ENCODE results near the gene VEPH1.
"Not testable (repeated sequence)": the region's sequence is repeated elsewhere in the genome, so short reads cannot be mapped to it uniquely, and the experiment has no call there.

VEPH1 gene

GRCh38 chr3:157324869-157325268 lies 178.3 kb downstream of the VEPH1 start:
- H3K9ac ChIP-seq (ENCODE audit: low read depth, low read length); H3K36me3 ChIP-seq (ENCODE audit: control insufficient read depth, insufficient read depth, low read length); H3K4me1 ChIP-seq (ENCODE audit: control insufficient read depth, insufficient read depth, low read length); H3K27ac ChIP-seq (ENCODE audit: low read depth, low read length); H3K27me3 ChIP-seq (ENCODE audit: control insufficient read depth, insufficient read depth, low read length); H3K4me3 ChIP-seq (ENCODE audit: low read depth, low read length); H3K9me3 ChIP-seq (ENCODE audit: control insufficient read depth, insufficient read depth, low read length): not testable (repeated sequence)

- H3K27me3 ChIP-seq (ENCODE audit: control insufficient read depth, insufficient read depth, low read length) = no peaks in the 10 kb centered on the region
- no peak overlapping the region for H3K9ac ChIP-seq (ENCODE audit: low read depth, low read length)
- H3K9me3 ChIP-seq (ENCODE audit: control insufficient read depth, insufficient read depth, low read length) = no peaks in the 10 kb centered on the region
- H3K4me1 ChIP-seq (ENCODE audit: control insufficient read depth, insufficient read depth, low read length) = peaks cover 4% of the 10 kb centered on the region; the same call in 1 of the 2 replicates
- H3K27ac ChIP-seq (ENCODE audit: low read depth, low read length) = no peak overlapping the region
- no peaks in the 10 kb centered on the region for H3K36me3 ChIP-seq (ENCODE audit: control insufficient read depth, insufficient read depth, low read length)
- H3K4me3 ChIP-seq (ENCODE audit: low read depth, low read length) = no peak overlapping the region
Measured at GRCh38 chr3:157323360-157323759, 179.9 kb downstream of the VEPH1 start.

- Histone ChIP-seq H3K4me3 (ENCODE audit: low read depth, low read length) (no peak overlapping the region), H3K36me3 (ENCODE audit: control insufficient read depth, insufficient read depth, low read length) (no peaks in the 10 kb centered on the region), H3K27me3 (ENCODE audit: control insufficient read depth, insufficient read depth, low read length) (no peaks in the 10 kb centered on the region), H3K9me3 (ENCODE audit: control insufficient read depth, insufficient read depth, low read length) (no peaks in the 10 kb centered on the region), H3K4me1 (ENCODE audit: control insufficient read depth, insufficient read depth, low read length) (peaks cover 4% of the 10 kb centered on the region; the same call in 1 of the 2 replicates), H3K9ac (ENCODE audit: low read depth, low read length) (no peak overlapping the region), H3K27ac (ENCODE audit: low read depth, low read length) (no peak overlapping the region)
Measured at GRCh38 chr3:157319672-157320071, 183.5 kb downstream of the VEPH1 start.

GRCh38 chr3:157318639-157319288 lies 184.5 kb downstream of the VEPH1 start:
- Histone ChIP-seq H3K36me3 (ENCODE audit: control insufficient read depth, insufficient read depth, low read length) (no peaks in the 10 kb centered on the region), H3K27ac (ENCODE audit: low read depth, low read length) (no peak overlapping the region), H3K9me3 (ENCODE audit: control insufficient read depth, insufficient read depth, low read length) (no peaks in the 10 kb centered on the region), H3K4me3 (ENCODE audit: low read depth, low read length) (no peak overlapping the region), H3K4me1 (ENCODE audit: control insufficient read depth, insufficient read depth, low read length) (peaks cover 4% of the 10 kb centered on the region; the same call in 1 of the 2 replicates), H3K27me3 (ENCODE audit: control insufficient read depth, insufficient read depth, low read length) (no peaks in the 10 kb centered on the region), H3K9ac (ENCODE audit: low read depth, low read length) (no peak overlapping the region)

- H3K4me3 ChIP-seq (ENCODE audit: low read depth, low read length) = no peak overlapping the region
- no peaks in the 10 kb centered on the region for H3K36me3 ChIP-seq (ENCODE audit: control insufficient read depth, insufficient read depth, low read length)
- H3K9me3 ChIP-seq (ENCODE audit: control insufficient read depth, insufficient read depth, low read length) = no peaks in the 10 kb centered on the region
- no peak overlapping the region for H3K27ac ChIP-seq (ENCODE audit: low read depth, low read length)
- peaks cover 4% of the 10 kb centered on the region; the same call in 1 of the 2 replicates for H3K4me1 ChIP-seq (ENCODE audit: control insufficient read depth, insufficient read depth, low read length)
- H3K27me3 ChIP-seq (ENCODE audit: control insufficient read depth, insufficient read depth, low read length) = no peaks in the 10 kb centered on the region
- no peak overlapping the region for H3K9ac ChIP-seq (ENCODE audit: low read depth, low read length)
Measured at GRCh38 chr3:157317895-157318294, 185.3 kb downstream of the VEPH1 start.

- Histone ChIP-seq H3K9me3 (ENCODE audit: control insufficient read depth, insufficient read depth, low read length) (no peaks in the 10 kb centered on the region), H3K4me1 (ENCODE audit: control insufficient read depth, insufficient read depth, low read length) (no peaks in the 10 kb centered on the region), H3K36me3 (ENCODE audit: control insufficient read depth, insufficient read depth, low read length) (no peaks in the 10 kb centered on the region), H3K9ac (ENCODE audit: low read depth, low read length) (no peak overlapping the region), H3K27me3 (ENCODE audit: control insufficient read depth, insufficient read depth, low read length) (no peaks in the 10 kb centered on the region), H3K27ac (ENCODE audit: low read depth, low read length) (no peak overlapping the region), H3K4me3 (ENCODE audit: low read depth, low read length) (no peak overlapping the region)
Measured at GRCh38 chr3:157313186-157313585, 190.0 kb downstream of the VEPH1 start.

GRCh38 chr3:157312376-157312745 lies 190.9 kb downstream of the VEPH1 start:
- Histone ChIP-seq H3K36me3 (ENCODE audit: control insufficient read depth, insufficient read depth, low read length) (no peaks in the 10 kb centered on the region), H3K27ac (ENCODE audit: low read depth, low read length) (no peak overlapping the region), H3K4me3 (ENCODE audit: low read depth, low read length) (no peak overlapping the region), H3K27me3 (ENCODE audit: control insufficient read depth, insufficient read depth, low read length) (no peaks in the 10 kb centered on the region), H3K4me1 (ENCODE audit: control insufficient read depth, insufficient read depth, low read length) (no peaks in the 10 kb centered on the region), H3K9me3 (ENCODE audit: control insufficient read depth, insufficient read depth, low read length) (no peaks in the 10 kb centered on the region), H3K9ac (ENCODE audit: low read depth, low read length) (no peak overlapping the region)

- no peak overlapping the region for H3K27ac ChIP-seq (ENCODE audit: low read depth, low read length)
- no peaks in the 10 kb centered on the region for H3K9me3 ChIP-seq (ENCODE audit: control insufficient read depth, insufficient read depth, low read length)
Measured at GRCh38 chr3:157311633-157312375, 191.4 kb downstream of the VEPH1 start.

GRCh38 chr3:157310329-157311052 lies 192.7 kb downstream of the VEPH1 start:
- H3K27ac ChIP-seq (ENCODE audit: low read depth, low read length) = no peak overlapping the region
- no peak overlapping the region for H3K9ac ChIP-seq (ENCODE audit: low read depth, low read length)
- no peaks in the 10 kb centered on the region for H3K27me3 ChIP-seq (ENCODE audit: control insufficient read depth, insufficient read depth, low read length)
- H3K4me3 ChIP-seq (ENCODE audit: low read depth, low read length) = no peak overlapping the region
- no peaks in the 10 kb centered on the region for H3K9me3 ChIP-seq (ENCODE audit: control insufficient read depth, insufficient read depth, low read length)
- H3K4me1 ChIP-seq (ENCODE audit: control insufficient read depth, insufficient read depth, low read length) = peaks cover 6% of the 10 kb centered on the region; the same call in 1 of the 2 replicates
- H3K36me3 ChIP-seq (ENCODE audit: control insufficient read depth, insufficient read depth, low read length) = no peaks in the 10 kb centered on the region

More at GRCh38 chr3:157311633-157312375, 191.4 kb downstream of the VEPH1 start:
- no peaks in the 10 kb centered on the region for H3K27me3 ChIP-seq (ENCODE audit: control insufficient read depth, insufficient read depth, low read length)
- H3K4me1 ChIP-seq (ENCODE audit: control insufficient read depth, insufficient read depth, low read length) = no peaks in the 10 kb centered on the region
- no peaks in the 10 kb centered on the region for H3K36me3 ChIP-seq (ENCODE audit: control insufficient read depth, insufficient read depth, low read length)
- no peak overlapping the region for H3K9ac ChIP-seq (ENCODE audit: low read depth, low read length)
- no peak overlapping the region for H3K4me3 ChIP-seq (ENCODE audit: low read depth, low read length)

- Histone ChIP-seq H3K9ac (ENCODE audit: low read depth, low read length) (no peak overlapping the region), H3K9me3 (ENCODE audit: control insufficient read depth, insufficient read depth, low read length) (no peaks in the 10 kb centered on the region), H3K36me3 (ENCODE audit: control insufficient read depth, insufficient read depth, low read length) (no peaks in the 10 kb centered on the region), H3K27me3 (ENCODE audit: control insufficient read depth, insufficient read depth, low read length) (no peaks in the 10 kb centered on the region), H3K4me3 (ENCODE audit: low read depth, low read length) (no peak overlapping the region), H3K27ac (ENCODE audit: low read depth, low read length) (no peak overlapping the region), H3K4me1 (ENCODE audit: control insufficient read depth, insufficient read depth, low read length) (peaks cover 6% of the 10 kb centered on the region; the same call in 1 of the 2 replicates)
Measured at GRCh38 chr3:157306502-157306901, 196.7 kb downstream of the VEPH1 start.

- Histone ChIP-seq H3K9me3 (ENCODE audit: control insufficient read depth, insufficient read depth, low read length) (no peaks in the 10 kb centered on the region), H3K27ac (ENCODE audit: low read depth, low read length) (no peak overlapping the region)
Measured at GRCh38 chr3:157305392-157305791, 197.8 kb downstream of the VEPH1 start.

More at GRCh38 chr3:157305392-157305791, 197.8 kb downstream of the VEPH1 start:
- Histone ChIP-seq H3K4me1 (ENCODE audit: control insufficient read depth, insufficient read depth, low read length) (peaks cover 6% of the 10 kb centered on the region; the same call in 1 of the 2 replicates), H3K36me3 (ENCODE audit: control insufficient read depth, insufficient read depth, low read length) (no peaks in the 10 kb centered on the region), H3K27me3 (ENCODE audit: control insufficient read depth, insufficient read depth, low read length) (no peaks in the 10 kb centered on the region), H3K4me3 (ENCODE audit: low read depth, low read length) (no peak overlapping the region), H3K9ac (ENCODE audit: low read depth, low read length) (no peak overlapping the region)
